Measurements from ENCODE around the gene CCNL2. TPM values are rescaled to one million over a fixed set of nuclear protein-coding genes. Genes with fewer than 3 reads are reported as not detected.
A peak's percentile ranks its signal among the peaks of the same experiment; 100 is the strongest.

CCNL2 gene
- total and polyA plus RNA-seq, 2 of the 13 experiments (the other 11 are each of a cell fraction or from before 2014, with no cell fraction given) = 105 to 340 TPM

DNA sequence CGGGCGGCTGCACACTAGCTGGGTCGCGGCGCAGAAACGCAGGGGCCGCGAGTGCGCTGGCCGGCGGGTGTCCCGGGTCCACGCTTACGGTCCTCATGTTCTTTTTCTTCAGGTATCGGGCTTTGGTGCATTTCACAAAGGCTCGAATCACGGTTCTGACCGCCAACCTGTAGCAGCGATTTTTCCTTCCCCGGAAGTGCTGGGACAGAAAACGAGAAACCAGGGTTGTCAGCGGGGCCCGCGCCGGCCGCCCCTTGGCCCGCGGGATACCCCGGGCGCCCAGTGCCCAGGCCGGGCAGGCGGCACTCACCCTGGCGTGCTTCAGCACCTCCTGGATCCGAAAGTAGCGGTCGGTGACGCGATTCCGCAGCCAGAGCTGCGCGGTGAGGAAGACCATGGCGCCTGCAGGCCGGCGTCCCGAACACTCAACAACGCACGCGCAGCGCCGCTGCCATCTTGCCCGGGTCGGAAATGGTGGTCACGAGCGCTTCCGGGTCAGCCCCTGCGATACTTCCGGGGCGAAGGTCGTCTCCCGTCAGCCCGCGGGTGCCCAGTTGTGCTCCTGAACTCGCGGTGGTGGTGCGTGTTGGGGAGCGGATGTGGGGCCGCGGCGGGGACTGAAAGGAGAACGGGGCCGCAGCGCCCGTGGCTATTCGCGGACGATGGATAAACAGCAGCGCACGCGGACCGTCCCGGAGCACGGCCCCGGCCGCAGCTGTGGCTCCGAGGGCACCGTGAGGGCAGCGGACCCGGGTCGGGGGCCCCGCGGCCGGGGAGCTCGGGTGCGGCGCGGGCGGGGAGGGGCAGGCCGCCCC lies 7.9 kb upstream of the CCNL2 start, which contains the start of gene MRPL20 (continued):
- TF ChIP-seq NFE2L1 (CRISPR knock-in tag; IDR thresholded peaks at IDR 0.05; ENCODE audit: borderline replicate concordance) (no peak), SYNCRIP (IDR thresholded peaks at IDR 0.05; ENCODE audit: insufficient read depth, low read depth, low read length) (no peak), EP300 (IDR thresholded peaks at IDR 0.05; ENCODE audit: low read depth in 2 of 2, low read length in 2 of 2) (peak in 1 of 2 experiments; percentile 40; a peak in 1 of 4 replicates), EP300 (CRISPR knock-in tag; IDR thresholded peaks at IDR 0.05; ENCODE audit: borderline replicate concordance) (0 out of 2 replicates have a peak, but pooled peaks have one; percentile 27), ZFP62 (CRISPR knock-in tag; IDR thresholded peaks at IDR 0.05) (no peak), RBAK (CRISPR knock-in tag; IDR thresholded peaks at IDR 0.05) (no peak), DNMT1 (CRISPR knock-in tag; IDR thresholded peaks at IDR 0.05) (no peak), ZNF878 (CRISPR knock-in tag; IDR thresholded peaks at IDR 0.05) (0 out of 2 replicates have a peak, but pooled peaks have one; percentile 82), CSRNP1 (CRISPR knock-in tag; IDR thresholded peaks at IDR 0.05) (peak; percentile 71; the same call in 1 of the 2 replicates), ELF3 (CRISPR knock-in tag; IDR thresholded peaks at IDR 0.05) (peak; percentile 77; the same call in 1 of the 2 replicates), KLF9 (CRISPR knock-in tag; IDR thresholded peaks at IDR 0.05; ENCODE audit: low read depth) (0 out of 2 replicates have a peak, but pooled peaks have one; percentile 59), ZNF614 (CRISPR knock-in tag; IDR thresholded peaks at IDR 0.05; ENCODE audit: borderline replicate concordance) (peak; percentile 61; the same call in 1 of the 2 replicates)
- TF ChIP-seq, protein P1, sequence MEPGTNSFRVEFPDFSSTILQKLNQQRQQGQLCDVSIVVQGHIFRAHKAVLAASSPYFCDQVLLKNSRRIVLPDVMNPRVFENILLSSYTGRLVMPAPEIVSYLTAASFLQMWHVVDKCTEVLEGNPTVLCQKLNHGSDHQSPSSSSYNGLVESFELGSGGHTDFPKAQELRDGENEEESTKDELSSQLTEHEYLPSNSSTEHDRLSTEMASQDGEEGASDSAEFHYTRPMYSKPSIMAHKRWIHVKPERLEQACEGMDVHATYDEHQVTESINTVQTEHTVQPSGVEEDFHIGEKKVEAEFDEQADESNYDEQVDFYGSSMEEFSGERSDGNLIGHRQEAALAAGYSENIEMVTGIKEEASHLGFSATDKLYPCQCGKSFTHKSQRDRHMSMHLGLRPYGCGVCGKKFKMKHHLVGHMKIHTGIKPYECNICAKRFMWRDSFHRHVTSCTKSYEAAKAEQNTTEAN (CRISPR knock-in tag; conservative IDR thresholded peaks at IDR 0.05) = no peak
- TF ChIP-seq, protein P2, sequence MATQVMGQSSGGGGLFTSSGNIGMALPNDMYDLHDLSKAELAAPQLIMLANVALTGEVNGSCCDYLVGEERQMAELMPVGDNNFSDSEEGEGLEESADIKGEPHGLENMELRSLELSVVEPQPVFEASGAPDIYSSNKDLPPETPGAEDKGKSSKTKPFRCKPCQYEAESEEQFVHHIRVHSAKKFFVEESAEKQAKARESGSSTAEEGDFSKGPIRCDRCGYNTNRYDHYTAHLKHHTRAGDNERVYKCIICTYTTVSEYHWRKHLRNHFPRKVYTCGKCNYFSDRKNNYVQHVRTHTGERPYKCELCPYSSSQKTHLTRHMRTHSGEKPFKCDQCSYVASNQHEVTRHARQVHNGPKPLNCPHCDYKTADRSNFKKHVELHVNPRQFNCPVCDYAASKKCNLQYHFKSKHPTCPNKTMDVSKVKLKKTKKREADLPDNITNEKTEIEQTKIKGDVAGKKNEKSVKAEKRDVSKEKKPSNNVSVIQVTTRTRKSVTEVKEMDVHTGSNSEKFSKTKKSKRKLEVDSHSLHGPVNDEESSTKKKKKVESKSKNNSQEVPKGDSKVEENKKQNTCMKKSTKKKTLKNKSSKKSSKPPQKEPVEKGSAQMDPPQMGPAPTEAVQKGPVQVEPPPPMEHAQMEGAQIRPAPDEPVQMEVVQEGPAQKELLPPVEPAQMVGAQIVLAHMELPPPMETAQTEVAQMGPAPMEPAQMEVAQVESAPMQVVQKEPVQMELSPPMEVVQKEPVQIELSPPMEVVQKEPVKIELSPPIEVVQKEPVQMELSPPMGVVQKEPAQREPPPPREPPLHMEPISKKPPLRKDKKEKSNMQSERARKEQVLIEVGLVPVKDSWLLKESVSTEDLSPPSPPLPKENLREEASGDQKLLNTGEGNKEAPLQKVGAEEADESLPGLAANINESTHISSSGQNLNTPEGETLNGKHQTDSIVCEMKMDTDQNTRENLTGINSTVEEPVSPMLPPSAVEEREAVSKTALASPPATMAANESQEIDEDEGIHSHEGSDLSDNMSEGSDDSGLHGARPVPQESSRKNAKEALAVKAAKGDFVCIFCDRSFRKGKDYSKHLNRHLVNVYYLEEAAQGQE (IDR thresholded peaks at IDR 0.05; ENCODE audit: borderline replicate concordance in 1 of 2, low read depth in 1 of 2, low read length in 2 of 2) = peak in 1 of 2 experiments; percentile 63; a peak in 1 of 4 replicates
- TF ChIP-seq, protein P3, sequence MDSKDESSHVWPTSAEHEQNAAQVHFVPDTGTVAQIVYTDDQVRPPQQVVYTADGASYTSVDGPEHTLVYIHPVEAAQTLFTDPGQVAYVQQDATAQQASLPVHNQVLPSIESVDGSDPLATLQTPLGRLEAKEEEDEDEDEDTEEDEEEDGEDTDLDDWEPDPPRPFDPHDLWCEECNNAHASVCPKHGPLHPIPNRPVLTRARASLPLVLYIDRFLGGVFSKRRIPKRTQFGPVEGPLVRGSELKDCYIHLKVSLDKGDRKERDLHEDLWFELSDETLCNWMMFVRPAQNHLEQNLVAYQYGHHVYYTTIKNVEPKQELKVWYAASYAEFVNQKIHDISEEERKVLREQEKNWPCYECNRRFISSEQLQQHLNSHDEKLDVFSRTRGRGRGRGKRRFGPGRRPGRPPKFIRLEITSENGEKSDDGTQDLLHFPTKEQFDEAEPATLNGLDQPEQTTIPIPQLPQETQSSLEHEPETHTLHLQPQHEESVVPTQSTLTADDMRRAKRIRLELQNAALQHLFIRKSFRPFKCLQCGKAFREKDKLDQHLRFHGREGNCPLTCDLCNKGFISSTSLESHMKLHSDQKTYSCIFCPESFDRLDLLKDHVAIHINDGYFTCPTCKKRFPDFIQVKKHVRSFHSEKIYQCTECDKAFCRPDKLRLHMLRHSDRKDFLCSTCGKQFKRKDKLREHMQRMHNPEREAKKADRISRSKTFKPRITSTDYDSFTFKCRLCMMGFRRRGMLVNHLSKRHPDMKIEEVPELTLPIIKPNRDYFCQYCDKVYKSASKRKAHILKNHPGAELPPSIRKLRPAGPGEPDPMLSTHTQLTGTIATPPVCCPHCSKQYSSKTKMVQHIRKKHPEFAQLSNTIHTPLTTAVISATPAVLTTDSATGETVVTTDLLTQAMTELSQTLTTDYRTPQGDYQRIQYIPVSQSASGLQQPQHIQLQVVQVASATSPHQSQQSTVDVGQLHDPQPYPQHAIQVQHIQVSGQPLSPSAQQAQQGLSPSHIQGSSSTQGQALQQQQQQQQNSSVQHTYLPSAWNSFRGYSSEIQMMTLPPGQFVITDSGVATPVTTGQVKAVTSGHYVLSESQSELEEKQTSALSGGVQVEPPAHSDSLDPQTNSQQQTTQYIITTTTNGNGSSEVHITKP (CRISPR knock-in tag; IDR thresholded peaks at IDR 0.05; ENCODE audit: low read depth) = no peak
